ENCODE data around the gene ANKRD30BL.
"Not testable (repeated sequence)": the region's sequence is repeated elsewhere in the genome, so short reads cannot be mapped to it uniquely, and the experiment has no call there.

DNA sequence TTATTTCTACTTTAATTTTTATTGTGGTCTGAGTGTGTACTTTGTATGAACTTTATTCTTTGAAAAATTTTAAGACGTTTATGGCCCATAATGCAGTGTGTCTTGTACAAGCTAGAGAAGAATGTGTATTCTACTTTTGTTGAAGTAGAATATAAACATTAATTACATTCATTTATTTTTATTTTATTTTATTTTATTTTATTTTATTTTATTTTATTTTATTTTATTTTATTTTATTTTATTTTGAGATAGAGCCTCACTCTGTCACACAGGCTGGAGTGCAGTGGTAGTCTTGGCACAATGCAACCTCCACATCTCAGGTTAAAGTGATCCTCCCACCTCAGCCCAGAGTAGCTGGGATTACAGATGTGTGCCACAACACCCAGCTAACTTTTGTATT is 5.3 kb upstream of the ANKRD30BL start:
- not testable (repeated sequence) for TF ChIP-seq ZNF232 (CRISPR knock-in tag; IDR thresholded peaks at IDR 0.05); CTCF (IDR thresholded peaks at IDR 0.05 in 2 of 3, conservative IDR thresholded peaks at IDR 0.05 in 1 of 3; ENCODE audit: insufficient read depth in 2 of 3, low read depth in 1 of 3, low read length in 3 of 3); CREB1 (IDR thresholded peaks at IDR 0.05); CREB1 (CRISPR knock-in tag; IDR thresholded peaks at IDR 0.05); POLR2A (conservative IDR thresholded peaks at IDR 0.05); NR2C1 (IDR thresholded peaks at IDR 0.05); NR2C1 (tag; IDR thresholded peaks at IDR 0.05); ETV6 (IDR thresholded peaks at IDR 0.05; ENCODE audit: borderline replicate concordance in 1 of 2, low read depth in 2 of 2, low read length in 1 of 2); ETV6 (CRISPR knock-in tag; IDR thresholded peaks at IDR 0.05; ENCODE audit: borderline replicate concordance); POLR2G (IDR thresholded peaks at IDR 0.05; ENCODE audit: low read depth, low read length); ZNF384 (IDR thresholded peaks at IDR 0.05; ENCODE audit: low read depth, low read length); DDX20 (tag; IDR thresholded peaks at IDR 0.05; ENCODE audit: low read depth); ZBTB7A (IDR thresholded peaks at IDR 0.05; ENCODE audit: borderline replicate concordance, control insufficient read depth, low read depth, low read length); MAX (CRISPR knock-in tag; IDR thresholded peaks at IDR 0.05); ZNF354B (CRISPR knock-in tag; IDR thresholded peaks at IDR 0.05); MAFK (IDR thresholded peaks at IDR 0.05; ENCODE audit: low read length); ELK1 (CRISPR knock-in tag; IDR thresholded peaks at IDR 0.05)

Data from K562 (cell line).